ENCODE results near the gene E2F6. TPM values are rescaled to one million over a fixed set of nuclear protein-coding genes. Genes with fewer than 3 reads are reported as not detected.

E2F6 gene
- total and polyA plus RNA-seq, 2 of the 8 experiments (the other 6 are each of a cell fraction or from before 2014, with no cell fraction given): 8.3 to 14.9 TPM

DNA sequence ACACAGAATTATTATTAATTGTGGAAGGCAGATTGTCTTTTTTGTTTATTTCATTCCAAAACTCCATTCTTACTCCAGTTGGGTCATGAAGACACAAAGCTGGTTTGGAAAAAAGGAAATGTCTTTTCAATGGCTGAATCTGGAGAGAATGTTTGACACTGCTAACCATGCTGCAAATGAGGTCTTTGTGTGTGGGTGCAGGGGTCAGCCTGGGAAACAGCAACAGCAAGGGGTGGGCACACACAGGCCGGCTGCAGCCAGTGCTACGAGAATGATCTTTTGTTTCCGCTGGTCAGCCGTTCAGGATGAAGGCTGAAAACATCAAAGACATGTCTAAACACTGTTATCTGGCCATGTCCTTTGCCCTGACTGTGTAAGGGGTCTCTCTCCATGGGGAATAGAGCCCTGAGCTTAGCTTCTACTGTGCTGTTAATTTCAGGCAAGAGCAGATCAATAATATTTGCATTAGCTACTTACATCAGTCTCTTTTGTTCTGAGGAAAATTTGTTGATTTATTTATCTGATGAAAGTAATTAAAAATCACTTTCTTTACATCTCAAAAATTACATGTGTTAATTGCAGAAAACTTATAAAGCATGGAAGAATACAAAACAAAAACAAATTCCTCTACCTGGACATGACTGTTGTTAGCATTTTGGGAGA, 33.3 kb upstream of the E2F6 start (continued):
- TF ChIP-seq CTBP2 (IDR thresholded peaks at IDR 0.05; ENCODE audit: borderline replicate concordance, insufficient read depth, insufficient read length, low read length) (no peak), MAFK (IDR thresholded peaks at IDR 0.05; ENCODE audit: low read depth, low read length) (no peak), TCF12 (IDR thresholded peaks at IDR 0.05; ENCODE audit: low read depth, low read length) (no peak), JUND (IDR thresholded peaks at IDR 0.05; ENCODE audit: low read length) (no peak), YY1 (IDR thresholded peaks at IDR 0.05; ENCODE audit: low read depth, low read length) (no peak), ATF3 (IDR thresholded peaks at IDR 0.05; ENCODE audit: insufficient read depth, low read depth, low read length) (no peak), POLR2A (IDR thresholded peaks at IDR 0.05; ENCODE audit: control extremely low read depth in 1 of 2, low read depth in 2 of 2, low read length in 2 of 2) (no peak), CHD1 (IDR thresholded peaks at IDR 0.05; ENCODE audit: low read depth, low read length) (no peak), NRF1 (IDR thresholded peaks at IDR 0.05; ENCODE audit: low read depth, low read length) (no peak), GABPA (IDR thresholded peaks at IDR 0.05; ENCODE audit: borderline replicate concordance, insufficient read depth, low read length) (no peak)

Measured in H1 (cell line).